GM21529 (cell line): ENCODE data around the gene CAPS.

Experiments used
- ATAC-seq: cut with Tn5 transposase; IDR thresholded peaks from one replicate; pipeline ENCODE4 v1.9.1; 2021; ENCODE audit not compliant: unreplicated experiment

The CAPS gene

GRCh38 chr19:5933391-5934068 lies 19.5 kb downstream of the CAPS start:
- ATAC-seq, result no peak

GRCh38 chr19:5934069-5934401 lies 20.0 kb downstream of the CAPS start:
- no peak for ATAC-seq

GRCh38 chr19:5934774-5935472 lies 20.9 kb downstream of the CAPS start:
- no peak for ATAC-seq

- no peak for ATAC-seq
Measured at GRCh38 chr19:5935473-5936291, 21.6 kb downstream of the CAPS start.

- no peak for ATAC-seq
Measured at GRCh38 chr19:5936292-5936592, 22.2 kb downstream of the CAPS start.

GRCh38 chr19:5937550-5937949 lies 23.5 kb downstream of the CAPS start:
- ATAC-seq, result no peak

GRCh38 chr19:5940260-5941208 lies 26.5 kb downstream of the CAPS start:
- ATAC-seq, result no peak

GRCh38 chr19:5941673-5942072 lies 27.6 kb downstream of the CAPS start:
- ATAC-seq, result no peak

- ATAC-seq, result no peak
Measured at GRCh38 chr19:5943045-5943444, 29.0 kb downstream of the CAPS start.

- no peak for ATAC-seq
Measured at GRCh38 chr19:5943623-5944022, 29.6 kb downstream of the CAPS start.

GRCh38 chr19:5947435-5947834 lies 33.4 kb downstream of the CAPS start:
- no peak for ATAC-seq

GRCh38 chr19:5948752-5949564 lies 34.9 kb downstream of the CAPS start:
- no peak for ATAC-seq

- ATAC-seq, result no peak
Measured at GRCh38 chr19:5949792-5950305, 35.8 kb downstream of the CAPS start.

GRCh38 chr19:5950741-5951140 lies 36.7 kb downstream of the CAPS start:
- ATAC-seq, result no peak

- no peak for ATAC-seq
Measured at GRCh38 chr19:5951338-5951861, 37.3 kb downstream of the CAPS start.

GRCh38 chr19:5952193-5953029 lies 38.4 kb downstream of the CAPS start:
- no peak for ATAC-seq

- no peak for ATAC-seq
Measured at GRCh38 chr19:5953030-5953589, 39.1 kb downstream of the CAPS start.

GRCh38 chr19:5953680-5954213 lies 39.7 kb downstream of the CAPS start:
- no peak for ATAC-seq
